Activated B cell treated with CpG ODN at 0.5 μM for 24 hours (primary cell): ENCODE data around the gene MSANTD1. TPM values are rescaled to one million over a fixed set of nuclear protein-coding genes. Genes with fewer than 3 reads are reported as not detected.

ENCODE experiments used
- ATAC-seq: fragments of 200-7000 bp; cut with Tn5 transposase; one replicate; pipeline ENCODE4 v1.10.0; 2021; ENCODE audit warnings: low read depth, mild to moderate bottlenecking, moderate library complexity
- CTCF ChIA-PET: fragments of 350-600 bp; sonication (Branson Sonifier 250); formaldehyde crosslinking; loops from one replicate; lab custom pipeline; 2021; ENCODE audit warnings: antibody characterized with exemption; lab: Charles Lee
- POLR2A ChIA-PET: fragments of 350-600 bp; sonication (Branson Sonifier 250); formaldehyde crosslinking; loops from one replicate; lab custom pipeline; 2021; ENCODE audit warnings: antibody characterized with exemption; lab: Charles Lee
- DNase-seq: peaks from one replicate; pipeline ENCODE4 v3.0.0; 2022
- H3K27ac Mint-ChIP-seq: one replicate; pipeline ENCODE4 v1.8.0; 2020; ENCODE audit warnings: mixed read lengths
- H3K27me3 Mint-ChIP-seq: one replicate; pipeline ENCODE4 v1.8.0; 2021; ENCODE audit warnings: mixed read lengths
- H3K36me3 Mint-ChIP-seq: one replicate; pipeline ENCODE4 v1.8.0; 2021; ENCODE audit warnings: low read depth, mixed read lengths
- H3K4me1 Mint-ChIP-seq: one replicate; pipeline ENCODE4 v1.8.0; 2021; ENCODE audit warnings: mixed read lengths
- H3K4me3 Mint-ChIP-seq: one replicate; pipeline ENCODE4 v1.8.0; 2020; ENCODE audit warnings: mild to moderate bottlenecking, mixed read lengths
- H3K9me3 Mint-ChIP-seq: one replicate; pipeline ENCODE4 v1.8.0; 2020; ENCODE audit warnings: mixed read lengths
- intact Hi-C: fragments of 100-400 bp; cut with micrococcal nuclease; formaldehyde crosslinking; loops from one replicate; pipeline ENCODE4 v1.15.1; 2024
- total RNA-seq: library from RNA; stranded (reverse); gene quantifications from 2 replicates; pipeline ENCODE4 v1.2.3, GENCODE V29; 2022
- TF ChIP-seq, protein P1 (sequence below): fragments of 200-600 bp; IDR thresholded peaks from one replicate; pipeline ENCODE4 v1.8.0; 2022; ENCODE audit warnings: antibody characterized with exemption, mild to moderate bottlenecking

The MSANTD1 gene
- total RNA-seq, 1 donor from 2014 or later = 5.0 TPM

DNA sequence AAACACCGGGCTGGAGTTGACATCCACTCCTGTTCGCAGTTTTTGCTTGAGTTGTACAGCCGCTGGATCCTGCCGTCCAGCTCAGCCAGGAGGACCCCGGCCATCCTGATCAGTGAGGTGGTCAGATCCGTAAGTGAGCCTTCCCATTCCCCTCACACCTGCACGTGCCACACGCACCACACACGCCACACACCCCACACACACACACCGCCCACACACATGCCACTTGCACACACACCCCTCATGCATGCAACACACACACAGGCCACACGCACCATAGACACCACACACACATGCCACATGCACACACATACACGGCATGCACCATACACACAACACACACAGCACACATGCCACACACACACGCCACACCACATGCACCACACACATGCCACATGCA lies 20.1 kb upstream of the MSANTD1 start:
- H3K27ac Mint-ChIP-seq = no peak overlapping the region
- ATAC-seq (no peak), DNase-seq (no peak)
- peaks cover 90% of the 10 kb centered on the region for H3K36me3 Mint-ChIP-seq
- no peaks in the 10 kb centered on the region for H3K27me3 Mint-ChIP-seq
- no peaks in the 10 kb centered on the region for H3K4me1 Mint-ChIP-seq
- ChIA-PET CTCF (no interaction called here), POLR2A (no interaction called here)
- H3K4me3 Mint-ChIP-seq = no peak overlapping the region
- intact Hi-C loops = loop anchor here (10.0 kb wide), 1 partner anchor 216 kb away; the partner anchor contains the start of gene HGFAC
- no peaks in the 10 kb centered on the region for H3K9me3 Mint-ChIP-seq
- TF ChIP-seq, protein P1, sequence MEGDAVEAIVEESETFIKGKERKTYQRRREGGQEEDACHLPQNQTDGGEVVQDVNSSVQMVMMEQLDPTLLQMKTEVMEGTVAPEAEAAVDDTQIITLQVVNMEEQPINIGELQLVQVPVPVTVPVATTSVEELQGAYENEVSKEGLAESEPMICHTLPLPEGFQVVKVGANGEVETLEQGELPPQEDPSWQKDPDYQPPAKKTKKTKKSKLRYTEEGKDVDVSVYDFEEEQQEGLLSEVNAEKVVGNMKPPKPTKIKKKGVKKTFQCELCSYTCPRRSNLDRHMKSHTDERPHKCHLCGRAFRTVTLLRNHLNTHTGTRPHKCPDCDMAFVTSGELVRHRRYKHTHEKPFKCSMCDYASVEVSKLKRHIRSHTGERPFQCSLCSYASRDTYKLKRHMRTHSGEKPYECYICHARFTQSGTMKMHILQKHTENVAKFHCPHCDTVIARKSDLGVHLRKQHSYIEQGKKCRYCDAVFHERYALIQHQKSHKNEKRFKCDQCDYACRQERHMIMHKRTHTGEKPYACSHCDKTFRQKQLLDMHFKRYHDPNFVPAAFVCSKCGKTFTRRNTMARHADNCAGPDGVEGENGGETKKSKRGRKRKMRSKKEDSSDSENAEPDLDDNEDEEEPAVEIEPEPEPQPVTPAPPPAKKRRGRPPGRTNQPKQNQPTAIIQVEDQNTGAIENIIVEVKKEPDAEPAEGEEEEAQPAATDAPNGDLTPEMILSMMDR = no peak

DNA sequence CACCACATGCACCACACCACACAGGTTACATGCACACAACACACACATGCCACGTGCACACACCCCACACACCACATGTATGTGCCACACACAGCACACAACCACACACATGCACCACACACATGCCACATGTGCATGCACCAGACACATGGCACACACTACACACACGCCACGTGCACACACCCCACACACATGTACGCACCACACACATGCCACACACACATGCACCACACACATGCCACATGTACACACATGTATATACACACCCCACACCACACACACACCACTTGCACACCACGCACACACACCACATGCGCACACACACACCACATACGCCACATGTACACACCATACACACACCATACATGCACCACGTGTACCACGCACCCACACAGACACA lies 19.6 kb upstream of the MSANTD1 start:
- no peak for ATAC-seq
- CTCF ChIA-PET = no interaction called here
- H3K27me3 Mint-ChIP-seq = no peaks in the 10 kb centered on the region
- H3K4me1 Mint-ChIP-seq = no peaks in the 10 kb centered on the region
- DNase-seq = no peak
- H3K36me3 Mint-ChIP-seq = peaks cover 90% of the 10 kb centered on the region
- no peaks in the 10 kb centered on the region for H3K9me3 Mint-ChIP-seq
- POLR2A ChIA-PET = no interaction called here
- no peak overlapping the region for H3K27ac Mint-ChIP-seq
- TF ChIP-seq, protein P1 = no peak
- no peak overlapping the region for H3K4me3 Mint-ChIP-seq
- intact Hi-C loops = loop anchor here (10.0 kb wide), 1 partner anchor 215 kb away; the partner anchor contains the start of gene HGFAC

DNA sequence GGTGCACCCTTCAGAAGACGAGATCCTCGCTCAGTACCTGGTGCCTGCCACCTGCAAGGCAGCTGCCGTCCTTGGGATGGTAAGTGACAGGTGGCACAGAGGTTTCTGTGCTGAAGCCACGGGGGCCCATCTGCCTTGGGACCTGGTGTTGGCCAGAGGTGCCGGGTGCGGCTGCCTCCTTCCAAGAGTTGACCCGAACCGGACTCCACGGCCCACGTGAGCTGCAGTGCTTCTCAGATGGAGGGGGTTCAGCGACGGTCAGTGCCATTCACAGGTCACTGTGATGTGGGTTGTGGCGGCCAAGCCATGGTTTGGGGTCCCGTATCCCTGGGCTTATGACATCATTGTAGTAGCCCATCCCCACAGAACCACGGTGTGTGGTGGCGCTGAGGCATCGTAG lies 19.0 kb upstream of the MSANTD1 start:
- no peak for DNase-seq
- Mint-ChIP-seq H3K9me3 (no peaks in the 10 kb centered on the region), H3K27me3 (no peaks in the 10 kb centered on the region), H3K36me3 (peaks cover 89% of the 10 kb centered on the region), H3K27ac (no peak overlapping the region), H3K4me1 (no peaks in the 10 kb centered on the region), H3K4me3 (no peak overlapping the region)
- POLR2A ChIA-PET = no interaction called here
- ATAC-seq = no peak
- intact Hi-C loops = loop anchor here (10.0 kb wide), 1 partner anchor 215 kb away; the partner anchor contains the start of gene HGFAC
- CTCF ChIA-PET = no interaction called here
- TF ChIP-seq, protein P1 = no peak

DNA sequence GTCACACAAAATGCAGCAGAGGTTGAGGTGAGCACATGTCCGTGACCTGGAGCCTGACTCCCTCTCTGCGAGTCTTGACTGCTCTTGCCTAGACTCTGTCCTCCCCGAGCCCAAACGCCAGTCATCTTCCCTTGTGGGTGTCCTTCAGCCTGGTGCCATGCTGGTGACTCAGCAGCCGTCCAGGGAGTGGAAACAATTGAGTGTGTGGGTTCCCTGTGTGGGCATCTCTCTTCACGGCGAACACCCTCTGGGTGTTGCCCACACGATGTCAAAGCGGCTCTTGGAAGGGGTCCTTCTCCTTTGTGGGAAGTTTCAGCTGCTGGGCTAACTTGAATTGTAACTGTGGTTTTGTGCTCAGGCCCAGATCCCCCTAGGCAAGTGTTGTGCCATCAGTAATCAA lies 17.5 kb upstream of the MSANTD1 start:
- H3K27ac Mint-ChIP-seq = no peak overlapping the region

DNA sequence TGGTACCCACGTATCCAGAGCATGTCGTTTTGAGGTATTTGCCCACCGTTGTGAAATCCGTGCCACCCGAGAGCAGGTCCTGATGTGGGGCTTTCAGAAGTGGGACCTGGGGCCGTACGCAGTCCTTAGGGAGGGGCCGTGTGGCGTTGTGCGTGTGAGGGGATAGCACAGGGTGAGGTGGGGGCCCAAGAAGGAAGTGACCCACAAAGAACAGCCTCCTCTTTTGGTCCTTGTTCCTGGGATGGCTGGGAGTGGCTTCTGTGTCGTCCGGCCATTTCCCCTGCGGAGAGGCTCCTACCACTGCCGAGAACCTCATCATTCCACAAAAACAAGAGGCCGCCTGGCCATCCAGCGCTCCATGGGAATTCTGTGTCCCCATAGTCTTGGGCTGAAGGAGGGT lies 17.0 kb upstream of the MSANTD1 start:
- H3K27me3 Mint-ChIP-seq = no peaks in the 10 kb centered on the region
- no peak overlapping the region for H3K27ac Mint-ChIP-seq
- POLR2A ChIA-PET = no interaction called here
- H3K4me3 Mint-ChIP-seq = no peak overlapping the region
- no peak for DNase-seq
- H3K9me3 Mint-ChIP-seq = no peaks in the 10 kb centered on the region
- TF ChIP-seq, protein P1 = no peak
- no peaks in the 10 kb centered on the region for H3K4me1 Mint-ChIP-seq
- CTCF ChIA-PET = no interaction called here
- intact Hi-C loops = no loop called here
- peaks cover 91% of the 10 kb centered on the region for H3K36me3 Mint-ChIP-seq
- ATAC-seq = no peak

More for the DNA sequence above, 17.5 kb upstream of the MSANTD1 start:
- no peaks in the 10 kb centered on the region for H3K4me1 Mint-ChIP-seq
- no peaks in the 10 kb centered on the region for H3K27me3 Mint-ChIP-seq
- ATAC-seq (no peak), DNase-seq (no peak)
- no peak overlapping the region for H3K4me3 Mint-ChIP-seq
- TF ChIP-seq, protein P1 = no peak
- H3K36me3 Mint-ChIP-seq = peaks cover 91% of the 10 kb centered on the region
- no peaks in the 10 kb centered on the region for H3K9me3 Mint-ChIP-seq
- POLR2A ChIA-PET = no interaction called here
- CTCF ChIA-PET = no interaction called here
- intact Hi-C loops = no loop called here
